ENCODE data around the gene THSD7B.
"Not testable (repeated sequence)": the region's sequence is repeated elsewhere in the genome, so short reads cannot be mapped to it uniquely, and the experiment has no call there.

Gene THSD7B

GRCh38 chr2:137291836-137292570, 526.7 kb downstream of the THSD7B start:
- no peak for DNase-seq

GRCh38 chr2:137298377-137298776, 533.0 kb downstream of the THSD7B start:
- no peak for DNase-seq

- no peak for DNase-seq
Measured at GRCh38 chr2:137300987-137301386, 535.6 kb downstream of the THSD7B start.

- DNase-seq: no peak
Measured at GRCh38 chr2:137302957-137303356, 537.6 kb downstream of the THSD7B start.

GRCh38 chr2:137316075-137316474, 550.7 kb downstream of the THSD7B start:
- no peak for DNase-seq

- DNase-seq: no peak
Measured at GRCh38 chr2:137321566-137321965, 556.2 kb downstream of the THSD7B start.

- not testable (repeated sequence) for DNase-seq
Measured at GRCh38 chr2:137331562-137331961, 566.2 kb downstream of the THSD7B start.

GRCh38 chr2:137333386-137334165, 568.2 kb downstream of the THSD7B start:
- no peak for DNase-seq

GRCh38 chr2:137336067-137336466, 570.7 kb downstream of the THSD7B start:
- DNase-seq: no peak

GRCh38 chr2:137339051-137339450, 573.7 kb downstream of the THSD7B start:
- DNase-seq: no peak

- DNase-seq: no peak
Measured at GRCh38 chr2:137345994-137346393, 580.6 kb downstream of the THSD7B start.

GRCh38 chr2:137348301-137348700, 583.0 kb downstream of the THSD7B start:
- no peak for DNase-seq

- no peak for DNase-seq
Measured at GRCh38 chr2:137357634-137358033, 592.3 kb downstream of the THSD7B start.

- DNase-seq: no peak
Measured at GRCh38 chr2:137367361-137367760, 602.0 kb downstream of the THSD7B start.

GRCh38 chr2:137369106-137369505, 603.8 kb downstream of the THSD7B start:
- no peak for DNase-seq

GRCh38 chr2:137379186-137379585, 613.8 kb downstream of the THSD7B start:
- no peak for DNase-seq

GRCh38 chr2:137380610-137381009, 615.3 kb downstream of the THSD7B start:
- no peak for DNase-seq

- no peak for DNase-seq
Measured at GRCh38 chr2:137381731-137382130, 616.4 kb downstream of the THSD7B start.

GRCh38 chr2:137383391-137383790, 618.0 kb downstream of the THSD7B start:
- no peak for DNase-seq

GRCh38 chr2:137387044-137387443, 621.7 kb downstream of the THSD7B start:
- DNase-seq: no peak

GRCh38 chr2:137405496-137405895, 640.2 kb downstream of the THSD7B start:
- DNase-seq: no peak

- DNase-seq: no peak
Measured at GRCh38 chr2:137411585-137411984, 646.2 kb downstream of the THSD7B start.

- no peak for DNase-seq
Measured at GRCh38 chr2:137420744-137421143, 655.4 kb downstream of the THSD7B start.

- no peak for DNase-seq
Measured at GRCh38 chr2:137435162-137435561, 669.8 kb downstream of the THSD7B start.
